Parathyroid adenoma (tissue), 2 donors: ENCODE measurements around the gene PROCR.

ENCODE experiments used
- H2AFZ ChIP-seq: fragments of 300-600 bp; sonication (generic); one replicate; pipeline ENCODE4 v1.7.0; 2017; ENCODE audit warnings: antibody characterized with exemption, mild to moderate bottlenecking
- H3K27ac ChIP-seq: fragments of 300-600 bp; sonication (generic); one replicate; pipeline ENCODE4 v1.7.0; 2017
- H3K27me3 ChIP-seq: fragments of 300-600 bp; sonication (generic); one replicate; pipeline ENCODE4 v1.7.0; 2017; ENCODE audit warnings: low read length; ENCODE audit not compliant: control insufficient read depth, insufficient read depth
- H3K36me3 ChIP-seq: fragments of 300-600 bp; sonication (generic); one replicate; pipeline ENCODE4 v1.7.0; 2017; ENCODE audit warnings: low read length; ENCODE audit not compliant: control insufficient read depth, insufficient read depth
- H3K4me1 ChIP-seq: fragments of 300-600 bp; sonication (generic); one replicate; pipeline ENCODE4 v1.7.0; 2017; ENCODE audit warnings: control low read depth
- H3K4me2 ChIP-seq: fragments of 300-600 bp; sonication (generic); one replicate; pipeline ENCODE4 v1.7.0; 2017; ENCODE audit warnings: low read length
- H3K4me3 ChIP-seq: fragments of 300-600 bp; sonication (generic); one replicate; pipeline ENCODE4 v1.7.0; 2017; ENCODE audit warnings: low read depth, low read length
- H3K79me2 ChIP-seq: fragments of 300-600 bp; sonication (generic); one replicate; pipeline ENCODE4 v1.7.0; 2017; ENCODE audit warnings: control low read depth
- H3K9ac ChIP-seq: fragments of 300-600 bp; sonication (generic); one replicate; pipeline ENCODE4 v1.7.0; 2017; ENCODE audit warnings: mild to moderate bottlenecking
- H3K9me3 ChIP-seq: fragments of 300-600 bp; sonication (generic); one replicate; pipeline ENCODE4 v1.7.0; 2017; ENCODE audit warnings: low read length; ENCODE audit not compliant: control insufficient read depth
- TF ChIP-seq, protein P1 (sequence below): fragments of 300-600 bp; sonication (generic); IDR thresholded peaks from one replicate; pipeline ENCODE4 v1.7.0; 2017; ENCODE audit warnings: antibody characterized with exemption, mild to moderate bottlenecking
- donor health status: primary hyperparathyroidism.

PROCR gene

DNA sequence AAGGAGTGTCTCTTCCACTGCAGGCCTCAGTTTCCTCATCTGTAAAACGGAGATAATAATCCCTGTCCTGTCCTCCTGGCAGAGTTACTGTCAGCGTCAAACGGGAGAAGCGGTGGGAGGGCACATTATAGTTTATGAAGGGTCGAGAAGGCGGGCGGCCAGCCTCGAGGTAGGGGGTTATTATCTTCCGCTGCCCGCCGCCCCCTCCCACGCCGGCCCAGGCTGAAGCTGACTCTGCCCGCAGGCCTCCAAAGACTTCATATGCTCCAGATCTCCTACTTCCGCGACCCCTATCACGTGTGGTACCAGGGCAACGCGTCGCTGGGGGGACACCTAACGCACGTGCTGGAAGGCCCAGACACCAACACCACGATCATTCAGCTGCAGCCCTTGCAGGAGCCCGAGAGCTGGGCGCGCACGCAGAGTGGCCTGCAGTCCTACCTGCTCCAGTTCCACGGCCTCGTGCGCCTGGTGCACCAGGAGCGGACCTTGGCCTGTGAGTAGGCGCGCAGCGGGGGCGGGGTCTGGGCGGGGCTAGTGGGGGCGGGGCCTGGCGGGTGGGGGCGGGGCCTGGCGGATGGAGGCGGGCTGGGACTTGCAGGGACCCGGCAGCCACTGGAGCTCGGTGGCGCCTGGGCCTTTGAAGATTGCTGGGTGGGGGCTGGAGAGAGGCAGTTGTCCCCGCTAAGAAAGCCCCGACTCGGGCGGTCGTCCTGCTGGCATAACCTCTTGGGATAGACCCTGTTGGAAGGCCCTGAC is 2.8 kb downstream of the PROCR start:
- Histone ChIP-seq H3K27ac (no peak overlapping the region), H3K4me2 (no peak overlapping the region), H3K4me3 (no peak overlapping the region), H3K9ac (no peak overlapping the region), H3K36me3 (no peaks in the 10 kb centered on the region), H3K27me3 (no peaks in the 10 kb centered on the region), H3K79me2 (no peaks in the 10 kb centered on the region), H2AFZ (no peak overlapping the region), H3K9me3 (no peaks in the 10 kb centered on the region), H3K4me1 (no peaks in the 10 kb centered on the region)
- TF ChIP-seq, protein P1, sequence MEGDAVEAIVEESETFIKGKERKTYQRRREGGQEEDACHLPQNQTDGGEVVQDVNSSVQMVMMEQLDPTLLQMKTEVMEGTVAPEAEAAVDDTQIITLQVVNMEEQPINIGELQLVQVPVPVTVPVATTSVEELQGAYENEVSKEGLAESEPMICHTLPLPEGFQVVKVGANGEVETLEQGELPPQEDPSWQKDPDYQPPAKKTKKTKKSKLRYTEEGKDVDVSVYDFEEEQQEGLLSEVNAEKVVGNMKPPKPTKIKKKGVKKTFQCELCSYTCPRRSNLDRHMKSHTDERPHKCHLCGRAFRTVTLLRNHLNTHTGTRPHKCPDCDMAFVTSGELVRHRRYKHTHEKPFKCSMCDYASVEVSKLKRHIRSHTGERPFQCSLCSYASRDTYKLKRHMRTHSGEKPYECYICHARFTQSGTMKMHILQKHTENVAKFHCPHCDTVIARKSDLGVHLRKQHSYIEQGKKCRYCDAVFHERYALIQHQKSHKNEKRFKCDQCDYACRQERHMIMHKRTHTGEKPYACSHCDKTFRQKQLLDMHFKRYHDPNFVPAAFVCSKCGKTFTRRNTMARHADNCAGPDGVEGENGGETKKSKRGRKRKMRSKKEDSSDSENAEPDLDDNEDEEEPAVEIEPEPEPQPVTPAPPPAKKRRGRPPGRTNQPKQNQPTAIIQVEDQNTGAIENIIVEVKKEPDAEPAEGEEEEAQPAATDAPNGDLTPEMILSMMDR, result no peak

DNA sequence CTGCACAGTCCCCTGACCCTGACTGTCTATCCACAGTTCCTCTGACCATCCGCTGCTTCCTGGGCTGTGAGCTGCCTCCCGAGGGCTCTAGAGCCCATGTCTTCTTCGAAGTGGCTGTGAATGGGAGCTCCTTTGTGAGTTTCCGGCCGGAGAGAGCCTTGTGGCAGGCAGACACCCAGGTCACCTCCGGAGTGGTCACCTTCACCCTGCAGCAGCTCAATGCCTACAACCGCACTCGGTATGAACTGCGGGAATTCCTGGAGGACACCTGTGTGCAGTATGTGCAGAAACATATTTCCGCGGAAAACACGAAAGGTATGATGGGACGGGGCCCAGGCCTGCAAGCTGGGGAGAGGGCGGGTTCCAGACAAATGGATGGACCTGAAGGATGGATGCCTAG is 4.3 kb downstream of the PROCR start:
- H3K27me3 ChIP-seq, result no peaks in the 10 kb centered on the region
- no peak overlapping the region for H3K4me2 ChIP-seq
- H3K4me3 ChIP-seq, result no peak overlapping the region
- TF ChIP-seq, protein P1, result no peak
- no peaks in the 10 kb centered on the region for H3K36me3 ChIP-seq
- no peaks in the 10 kb centered on the region for H3K4me1 ChIP-seq
- no peak overlapping the region for H2AFZ ChIP-seq
- no peaks in the 10 kb centered on the region for H3K79me2 ChIP-seq
- H3K27ac ChIP-seq, result no peak overlapping the region
- H3K9ac ChIP-seq, result no peak overlapping the region
- H3K9me3 ChIP-seq, result no peaks in the 10 kb centered on the region

DNA sequence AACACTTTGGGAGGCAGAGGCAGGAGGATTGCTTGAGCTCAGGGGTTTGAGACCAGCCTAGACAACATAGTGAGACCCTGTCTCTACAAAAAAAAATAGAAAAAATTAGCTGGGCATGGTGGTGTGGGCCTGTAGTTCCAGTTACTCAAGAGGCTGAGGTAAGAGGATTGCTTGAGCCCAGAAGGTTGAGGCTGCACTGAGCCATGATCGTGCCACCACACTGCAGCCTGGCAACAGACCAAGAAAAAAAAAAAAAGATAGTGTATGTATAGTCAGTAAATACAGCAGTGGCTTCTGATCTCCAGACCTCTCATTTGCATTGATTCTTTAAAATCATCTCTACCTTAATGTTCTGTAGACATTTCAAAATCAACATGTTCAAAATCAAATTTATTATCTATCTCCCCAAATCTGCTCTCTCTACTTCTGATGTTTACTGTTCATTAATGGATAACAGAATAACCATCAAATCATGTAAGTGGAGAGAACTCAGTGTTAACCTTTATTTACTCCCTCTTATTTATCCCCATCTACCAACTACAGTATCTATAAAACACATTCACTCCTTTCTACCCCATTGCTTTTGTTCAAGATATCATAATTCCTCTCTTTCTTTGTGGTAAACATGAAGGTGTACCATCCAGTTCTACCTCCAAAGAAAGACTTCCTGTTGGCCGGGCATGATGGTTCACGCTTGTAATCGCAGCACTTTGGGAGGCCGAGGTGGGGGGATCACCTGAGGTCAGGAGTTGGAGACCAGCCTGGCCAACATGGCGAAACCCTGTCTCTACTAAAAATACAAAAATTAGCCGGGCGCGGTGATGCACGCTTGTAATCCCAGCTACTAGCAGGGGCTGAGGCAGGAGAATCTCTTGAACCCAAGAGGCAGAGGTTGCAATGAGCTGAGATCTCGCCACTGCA is 7.7 kb downstream of the PROCR start:
- Histone ChIP-seq H3K36me3 (no peaks in the 10 kb centered on the region), H3K9ac (no peak overlapping the region), H3K27me3 (no peaks in the 10 kb centered on the region), H3K27ac (no peak overlapping the region), H3K79me2 (no peaks in the 10 kb centered on the region), H3K4me2 (no peak overlapping the region), H3K4me1 (no peaks in the 10 kb centered on the region), H3K4me3 (no peak overlapping the region), H3K9me3 (no peaks in the 10 kb centered on the region), H2AFZ (no peak overlapping the region)
- TF ChIP-seq, protein P1, result no peak

DNA sequence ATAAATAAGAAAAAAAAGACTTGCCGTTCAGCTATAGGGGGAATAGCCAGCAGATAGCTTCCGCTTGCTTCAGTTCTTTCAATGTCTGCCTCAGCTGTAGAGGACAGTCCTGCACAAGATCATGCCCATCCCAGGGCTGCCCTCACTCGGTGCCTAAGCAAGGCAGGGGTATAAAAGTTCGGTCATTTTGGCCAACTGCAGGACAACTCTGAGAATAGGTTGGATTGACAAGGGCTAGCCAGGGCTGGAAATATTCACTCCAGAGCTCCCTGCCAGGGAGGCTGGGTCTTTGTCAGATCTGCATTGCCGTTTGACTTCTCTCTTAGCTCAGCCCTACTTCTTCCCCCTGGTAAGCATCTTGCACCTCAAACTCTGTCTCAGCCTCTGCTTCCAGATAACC is 8.4 kb downstream of the PROCR start:
- Histone ChIP-seq H3K4me3 (no peak overlapping the region), H3K79me2 (no peaks in the 10 kb centered on the region), H3K36me3 (no peaks in the 10 kb centered on the region), H2AFZ (no peak overlapping the region), H3K4me2 (no peak overlapping the region), H3K9ac (no peak overlapping the region), H3K4me1 (no peaks in the 10 kb centered on the region), H3K27ac (no peak overlapping the region), H3K27me3 (no peaks in the 10 kb centered on the region), H3K9me3 (no peaks in the 10 kb centered on the region)
- TF ChIP-seq, protein P1, result no peak
